Measurements from ENCODE around the gene CCDC9B.

CCDC9B gene

DNA sequence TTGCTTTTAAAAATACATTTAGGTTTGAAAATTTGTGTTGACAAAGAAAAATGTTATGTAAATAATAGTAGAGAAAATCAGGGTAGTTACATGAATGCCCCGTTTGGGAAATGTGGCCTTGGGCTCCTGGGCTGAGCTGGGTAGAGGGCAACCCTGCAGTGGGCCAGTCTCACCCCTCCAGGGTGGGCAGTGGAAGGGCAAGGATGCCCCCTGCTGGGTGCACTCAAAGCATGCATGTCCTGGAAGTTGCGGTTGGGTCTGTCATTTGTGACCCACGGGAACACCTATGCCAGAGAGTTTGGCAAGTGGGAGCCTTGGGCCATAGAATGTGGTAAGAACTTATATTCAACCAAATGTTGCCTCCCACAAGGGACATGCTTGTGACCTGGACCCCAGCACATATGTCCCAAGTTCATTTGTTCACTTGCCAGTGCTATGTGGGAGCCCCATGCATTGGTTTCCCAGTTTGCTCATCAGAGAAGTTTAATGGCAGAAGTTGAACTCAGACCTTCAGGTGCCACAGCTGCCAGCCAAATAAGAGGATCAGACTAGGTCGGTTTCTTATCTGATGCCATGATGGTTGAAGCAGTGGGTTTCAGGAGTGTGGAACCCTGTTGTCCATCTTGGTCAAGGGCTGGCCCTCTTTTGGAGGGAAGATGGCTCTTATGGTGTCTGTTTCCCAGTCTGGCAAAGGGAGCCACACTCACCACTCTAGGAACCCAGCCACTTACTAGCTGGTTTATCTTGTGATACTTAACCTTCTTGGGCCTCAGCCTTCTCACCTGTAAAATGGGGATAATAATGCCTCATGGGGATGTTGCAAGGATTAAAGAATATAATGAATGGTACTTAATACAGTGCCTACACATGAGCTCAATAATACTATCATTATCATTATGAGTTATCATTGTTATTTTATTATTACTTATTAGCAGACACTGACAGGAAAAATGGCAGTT lies 30.5 kb downstream of the CCDC9B start:
- DNase-seq (ENCODE audit: low read depth in 1 of 2, low spot score in 1 of 2), result peak; percentile 68 to 84
- H3K27me3 ChIP-seq (ENCODE audit: insufficient read depth, poor library complexity, severe bottlenecking), result no peaks in the 10 kb centered on the region
- H3K4me3 ChIP-seq (replicated peaks; ENCODE audit: insufficient read depth, low read length), result no peak overlapping the region
- H3K27ac ChIP-seq (replicated peaks), result no peak overlapping the region
- TF ChIP-seq, protein P1, sequence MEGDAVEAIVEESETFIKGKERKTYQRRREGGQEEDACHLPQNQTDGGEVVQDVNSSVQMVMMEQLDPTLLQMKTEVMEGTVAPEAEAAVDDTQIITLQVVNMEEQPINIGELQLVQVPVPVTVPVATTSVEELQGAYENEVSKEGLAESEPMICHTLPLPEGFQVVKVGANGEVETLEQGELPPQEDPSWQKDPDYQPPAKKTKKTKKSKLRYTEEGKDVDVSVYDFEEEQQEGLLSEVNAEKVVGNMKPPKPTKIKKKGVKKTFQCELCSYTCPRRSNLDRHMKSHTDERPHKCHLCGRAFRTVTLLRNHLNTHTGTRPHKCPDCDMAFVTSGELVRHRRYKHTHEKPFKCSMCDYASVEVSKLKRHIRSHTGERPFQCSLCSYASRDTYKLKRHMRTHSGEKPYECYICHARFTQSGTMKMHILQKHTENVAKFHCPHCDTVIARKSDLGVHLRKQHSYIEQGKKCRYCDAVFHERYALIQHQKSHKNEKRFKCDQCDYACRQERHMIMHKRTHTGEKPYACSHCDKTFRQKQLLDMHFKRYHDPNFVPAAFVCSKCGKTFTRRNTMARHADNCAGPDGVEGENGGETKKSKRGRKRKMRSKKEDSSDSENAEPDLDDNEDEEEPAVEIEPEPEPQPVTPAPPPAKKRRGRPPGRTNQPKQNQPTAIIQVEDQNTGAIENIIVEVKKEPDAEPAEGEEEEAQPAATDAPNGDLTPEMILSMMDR (IDR thresholded peaks at IDR 0.05; ENCODE audit: insufficient read depth, low read length), result peak; percentile 62
- TF ChIP-seq POLR2AphosphoS5 (IDR thresholded peaks at IDR 0.05; ENCODE audit: low read depth), result no peak

DNA sequence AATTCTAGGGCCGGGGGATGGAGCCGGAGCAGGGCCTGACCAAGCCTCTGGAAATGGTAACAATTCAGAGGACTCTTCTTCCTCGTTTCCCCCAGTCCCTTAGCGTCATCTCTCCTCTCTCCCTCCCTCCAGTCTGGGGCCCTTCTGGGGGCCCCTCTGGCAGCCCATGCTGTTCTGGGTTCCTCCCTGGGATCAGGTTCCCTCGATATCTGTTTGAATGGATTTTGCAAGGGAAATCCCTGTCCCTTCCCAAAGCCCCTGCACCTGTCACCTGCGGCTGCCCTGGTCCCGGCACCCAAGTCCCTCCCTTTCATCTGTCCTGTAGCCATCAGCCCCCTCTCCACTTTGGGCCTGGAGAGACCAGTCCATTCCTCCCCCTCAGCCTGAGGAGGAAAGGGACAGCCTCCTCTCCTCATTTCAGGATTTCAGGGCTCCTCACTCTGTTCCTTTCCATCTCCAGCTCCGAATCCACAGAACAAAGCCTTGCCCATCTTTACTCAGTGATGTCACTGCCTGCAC lies 31.3 kb downstream of the CCDC9B start:
- H3K27ac ChIP-seq (replicated peaks), result peak overlapping the region; percentile 96
- TF ChIP-seq, protein P1 (IDR thresholded peaks at IDR 0.05; ENCODE audit: insufficient read depth, low read length), result no peak
- TF ChIP-seq GABPA (IDR thresholded peaks at IDR 0.05; ENCODE audit: low read depth), result no peak
- TF ChIP-seq SPI1 (IDR thresholded peaks at IDR 0.05; ENCODE audit: borderline replicate concordance, low read depth), result no peak
- no peak for TF ChIP-seq POLR2AphosphoS5 (IDR thresholded peaks at IDR 0.05; ENCODE audit: low read depth)
- TF ChIP-seq REST (IDR thresholded peaks at IDR 0.05; ENCODE audit: insufficient replicate concordance, low read depth), result no peak
- peak overlapping the region; percentile 65 for H3K4me3 ChIP-seq (replicated peaks; ENCODE audit: insufficient read depth, low read length)
- DNase-seq (ENCODE audit: low read depth in 1 of 2, low spot score in 1 of 2), result no peak
- H3K27me3 ChIP-seq (ENCODE audit: insufficient read depth, poor library complexity, severe bottlenecking), result no peaks in the 10 kb centered on the region

DNA sequence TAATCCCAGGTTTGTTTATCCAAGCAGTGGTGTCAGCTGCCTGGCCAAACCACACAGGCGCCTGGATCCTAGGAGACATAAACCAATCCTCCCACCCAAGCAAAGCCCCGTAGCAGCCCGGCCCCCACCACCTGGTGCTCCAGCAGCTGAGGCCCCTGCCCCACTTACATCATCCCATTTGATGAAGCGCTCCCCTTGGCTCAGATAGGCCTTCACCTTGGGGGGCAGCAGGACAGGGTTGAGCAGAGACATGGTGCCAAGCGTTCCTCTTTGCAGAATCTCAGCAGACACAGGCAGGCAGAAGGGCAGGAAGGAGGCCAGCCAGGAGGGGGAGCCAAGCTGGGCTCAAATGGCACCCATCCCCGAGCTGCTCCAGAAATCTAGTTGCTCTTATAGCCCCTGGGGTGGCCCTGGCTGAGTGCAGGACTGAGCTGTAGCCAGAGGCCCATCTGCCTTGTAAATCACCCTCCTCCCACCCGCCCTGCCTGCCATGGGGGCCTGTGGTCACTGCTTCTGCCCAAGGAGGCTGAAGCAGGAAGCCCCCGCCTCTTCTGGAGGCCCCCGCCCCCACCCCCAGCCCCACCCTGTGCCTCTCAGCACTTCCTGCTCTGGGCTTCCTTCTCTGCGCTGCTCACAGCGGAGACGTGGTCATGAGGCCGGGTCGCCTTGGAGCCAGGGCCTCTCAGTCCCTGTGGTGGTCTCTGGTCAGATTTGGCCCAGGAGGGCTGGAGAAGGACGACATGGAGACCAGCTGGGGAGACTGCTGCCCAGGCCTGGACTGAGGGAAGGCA lies 33.1 kb downstream of the CCDC9B start, which contains the start of gene PLCB2:
PLCB2 (minus strand) TSS at position 515 of the 791 bp plus-strand sequence; CDS start at position 252, 263 bp downstream.
- TF ChIP-seq SPI1 (IDR thresholded peaks at IDR 0.05; ENCODE audit: borderline replicate concordance, low read depth) (peak; percentile 44; the same call in 1 of the 2 replicates), POLR2AphosphoS5 (IDR thresholded peaks at IDR 0.05; ENCODE audit: low read depth) (peak; percentile 86), GABPA (IDR thresholded peaks at IDR 0.05; ENCODE audit: low read depth) (no peak), REST (IDR thresholded peaks at IDR 0.05; ENCODE audit: insufficient replicate concordance, low read depth) (no peak)
- TF ChIP-seq, protein P1 (IDR thresholded peaks at IDR 0.05; ENCODE audit: insufficient read depth, low read length), result peak; percentile 79
- DNase-seq (ENCODE audit: low read depth in 1 of 2, low spot score in 1 of 2), result peak; percentile 84 to 88
- Histone ChIP-seq H3K4me3 (replicated peaks; ENCODE audit: insufficient read depth, low read length) (peak within 1 kb of the TSS; percentile 65), H3K27me3 (ENCODE audit: insufficient read depth, poor library complexity, severe bottlenecking) (no peaks in the 10 kb centered on the region), H3K27ac (replicated peaks) (peak within 1 kb of the TSS; percentile 96)

Data from HL-60 (cell line).